K562 (cell line): ENCODE measurements around the gene DNAJC9. TPM values are rescaled to one million over a fixed set of nuclear protein-coding genes. Genes with fewer than 3 reads are reported as not detected.
A peak's percentile ranks its signal among the peaks of the same experiment; 100 is the strongest.

ENCODE experiments used
- CHD1 ChIP-seq: fragments of 200-600 bp; sonication (generic); IDR thresholded peaks from one replicate; pipeline ENCODE4 v1.6.1; 2012; ENCODE audit warnings: mild to moderate bottlenecking, moderate library complexity, low read length, inconsistent platforms
- GATA2 ChIP-seq: sonication (generic); formaldehyde crosslinking; IDR thresholded peaks from 2 replicates; pipeline ENCODE4 v1.4.0; 2020; ENCODE audit warnings: mild to moderate bottlenecking, missing genetic modification reagents
- GTF2F1 ChIP-seq: IDR thresholded peaks from 2 replicates; pipeline ENCODE4 v1.6.1; 2011; ENCODE audit warnings: low read depth, low read length, improper control_type of control experiment
- KDM1A ChIP-seq, 2 experiments: fragments of 450-650 bp; IDR thresholded peaks; 2 replicates each; pipeline ENCODE4 v1.6.1; 2016; ENCODE audit warnings: mild to moderate bottlenecking in 2 of 2
- KHSRP ChIP-seq: fragments of 450-650 bp; IDR thresholded peaks from 2 replicates; pipeline ENCODE4 v1.6.1; 2017
- NFATC3 ChIP-seq: fragments of 450-650 bp; IDR thresholded peaks from 2 replicates; pipeline ENCODE4 v1.6.1; 2017; ENCODE audit warnings: mild to moderate bottlenecking
- SRF ChIP-seq, 2 experiments: fragments of 250-450, 450-650 bp in 1 of 2; sonication (Bioruptor Pico) in 1 of 2; sonication (generic) in 1 of 2; formaldehyde crosslinking; IDR thresholded peaks; 2 replicates each; pipeline versions ENCODE4 v1.5.0 to v1.5.1; 2020 to 2022; ENCODE audit warnings: mild to moderate bottlenecking in 1 of 2, missing genetic modification reagents in 1 of 2
- TGIF2 ChIP-seq: sonication (generic); formaldehyde crosslinking; IDR thresholded peaks from 2 replicates; pipeline ENCODE4 v1.8.1; 2022; ENCODE audit warnings: mild to moderate bottlenecking, missing genetic modification reagents, moderate library complexity
- XRCC3 ChIP-seq: fragments of 450-650 bp; IDR thresholded peaks from 2 replicates; pipeline ENCODE4 v1.6.1; 2017; ENCODE audit warnings: mild to moderate bottlenecking, moderate library complexity
- ZFP1 ChIP-seq: fragments of 450-650 bp; formaldehyde crosslinking; IDR thresholded peaks from 2 replicates; pipeline ENCODE4 v1.4.0; 2020; ENCODE audit warnings: mild to moderate bottlenecking, mixed read lengths
- polyA plus RNA-seq, 8 experiments: library from polyadenylated mRNA; depleted of rRNA in 4 of 8; stranded (reverse) in 5 of 8; unstranded in 3 of 8; fragments of >200 nt; fragmentation: Nextera tagmentation in 2 of 8; fragmentation: Illumina TruSeq in 1 of 8; extraction: Ambion mirVana in 2 of 8; extraction: Trizol in 1 of 8; gene quantifications; 2 replicates each; pipeline versions ENCODE4 v1.2.1 to v1.2.3, GENCODE V29; 2011 to 2014; ENCODE audit warnings: inconsistent platforms in 1 of 8, missing spikeins in 1 of 8
- total RNA-seq, 7 experiments: library from RNA; depleted of rRNA in 6 of 7; stranded (reverse); fragments of >200 nt in 6 of 7; fragmentation: Illumina TruSeq in 2 of 7; extraction: Trizol in 2 of 7; gene quantifications; 2 replicates each; pipeline versions ENCODE4 v1.2.1 to v1.2.3, GENCODE V29; 2011 to 2021; ENCODE audit warnings: low replicate concordance in 1 of 7
- TF ChIP-seq, protein P1 (sequence below): sonication (generic); formaldehyde crosslinking; IDR thresholded peaks from 2 replicates; pipeline ENCODE4 v1.8.0; 2022; ENCODE audit warnings: mild to moderate bottlenecking, missing genetic modification reagents
- TF ChIP-seq, protein P2 (sequence below): fragments of 250-450 bp; sonication (Bioruptor Pico); IDR thresholded peaks from 2 replicates; pipeline ENCODE4 v1.9.0; 2021; ENCODE audit warnings: mild to moderate bottlenecking
- TF ChIP-seq, protein P3 (sequence below): fragments of 200-800 bp; sonication (Bioruptor generic); IDR thresholded peaks from 2 replicates; pipeline ENCODE4 v1.6.1; 2017; ENCODE audit warnings: missing genetic modification characterization, missing compliant biosample characterization
- TF ChIP-seq, protein P4 (sequence below): sonication (generic); formaldehyde crosslinking; IDR thresholded peaks from 2 replicates; pipeline ENCODE4 v1.8.1; 2023; ENCODE audit warnings: mild to moderate bottlenecking, missing genetic modification reagents
- TF ChIP-seq, protein P5 (sequence below), 2 experiments: fragments of 450-650 bp; IDR thresholded peaks; 2 replicates each; pipeline ENCODE4 v1.6.1; 2018; ENCODE audit warnings: mild to moderate bottlenecking in 2 of 2, low read depth in 1 of 2; ENCODE audit not compliant: partially characterized antibody in 2 of 2

DNAJC9 gene
- total and polyA plus RNA-seq, 9 of the 15 experiments (the other 6 are each of a cell fraction or from before 2014, with no cell fraction given): 66.7 to 133 (median 102) TPM

DNA sequence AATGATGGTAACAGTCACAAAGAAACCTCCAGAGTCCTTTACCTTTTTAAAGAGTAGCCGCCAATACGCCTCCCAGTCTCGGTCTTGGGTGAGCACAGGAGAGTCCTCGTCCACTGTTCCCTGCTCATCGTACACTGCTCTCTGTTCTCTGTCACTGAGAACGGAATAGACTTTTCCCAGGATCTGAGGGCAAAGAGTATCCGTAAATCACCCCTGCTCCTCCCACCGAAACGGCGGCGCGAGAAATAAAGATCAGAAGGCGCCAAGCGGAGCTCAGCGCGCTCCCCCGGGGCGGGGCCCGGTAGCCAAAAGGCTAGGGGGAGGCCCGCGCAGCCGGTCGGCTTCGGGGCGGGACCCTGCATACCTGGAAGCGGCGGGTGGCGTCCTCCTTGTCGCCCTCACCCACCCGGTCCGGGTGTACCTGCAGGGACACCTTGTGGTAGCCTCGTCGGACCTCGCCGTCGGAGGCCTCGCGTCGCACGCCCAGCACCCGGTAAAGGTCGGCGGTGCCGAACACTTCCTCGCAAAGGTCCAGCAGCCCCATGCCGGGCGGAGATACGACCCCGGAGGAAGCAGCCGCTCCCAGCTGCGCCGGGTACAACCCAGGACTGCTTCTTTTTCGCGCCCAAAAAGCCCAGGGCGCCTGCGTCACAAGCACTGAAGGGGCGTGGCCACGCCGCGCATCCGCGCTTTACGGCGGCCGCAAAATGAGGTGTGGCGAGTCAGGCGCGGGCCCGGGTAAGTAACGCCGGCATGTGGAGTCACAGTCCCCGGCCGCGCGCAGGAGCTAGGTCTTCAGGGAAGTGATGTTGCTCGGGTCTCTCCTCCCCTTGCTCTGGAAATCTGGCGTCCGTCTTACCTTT is at the start of gene DNAJC9 (continued):
- TF ChIP-seq TGIF2 (no peak), NFATC3 (no peak), XRCC3 (no peak), SRF (CRISPR knock-in tag; IDR thresholded peaks at IDR 0.05) (peak; percentile 47 to 80; a peak in 2 of 4 replicates), ZFP1 (CRISPR knock-in tag) (0 out of 2 replicates have a peak, but pooled peaks have one; percentile 63), KDM1A (IDR thresholded peaks at IDR 0.05) (no peak), GATA2 (no peak), CHD1 (no peak), GTF2F1 (peak; percentile 43; the same call in 1 of the 2 replicates), KHSRP (peak; percentile 8; the same call in 1 of the 2 replicates)
- TF ChIP-seq, protein P1, sequence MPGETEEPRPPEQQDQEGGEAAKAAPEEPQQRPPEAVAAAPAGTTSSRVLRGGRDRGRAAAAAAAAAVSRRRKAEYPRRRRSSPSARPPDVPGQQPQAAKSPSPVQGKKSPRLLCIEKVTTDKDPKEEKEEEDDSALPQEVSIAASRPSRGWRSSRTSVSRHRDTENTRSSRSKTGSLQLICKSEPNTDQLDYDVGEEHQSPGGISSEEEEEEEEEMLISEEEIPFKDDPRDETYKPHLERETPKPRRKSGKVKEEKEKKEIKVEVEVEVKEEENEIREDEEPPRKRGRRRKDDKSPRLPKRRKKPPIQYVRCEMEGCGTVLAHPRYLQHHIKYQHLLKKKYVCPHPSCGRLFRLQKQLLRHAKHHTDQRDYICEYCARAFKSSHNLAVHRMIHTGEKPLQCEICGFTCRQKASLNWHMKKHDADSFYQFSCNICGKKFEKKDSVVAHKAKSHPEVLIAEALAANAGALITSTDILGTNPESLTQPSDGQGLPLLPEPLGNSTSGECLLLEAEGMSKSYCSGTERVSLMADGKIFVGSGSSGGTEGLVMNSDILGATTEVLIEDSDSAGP (CRISPR knock-in tag): no peak
- TF ChIP-seq, protein P2, sequence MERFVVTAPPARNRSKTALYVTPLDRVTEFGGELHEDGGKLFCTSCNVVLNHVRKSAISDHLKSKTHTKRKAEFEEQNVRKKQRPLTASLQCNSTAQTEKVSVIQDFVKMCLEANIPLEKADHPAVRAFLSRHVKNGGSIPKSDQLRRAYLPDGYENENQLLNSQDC (CRISPR knock-in tag): no peak
- TF ChIP-seq, protein P3, sequence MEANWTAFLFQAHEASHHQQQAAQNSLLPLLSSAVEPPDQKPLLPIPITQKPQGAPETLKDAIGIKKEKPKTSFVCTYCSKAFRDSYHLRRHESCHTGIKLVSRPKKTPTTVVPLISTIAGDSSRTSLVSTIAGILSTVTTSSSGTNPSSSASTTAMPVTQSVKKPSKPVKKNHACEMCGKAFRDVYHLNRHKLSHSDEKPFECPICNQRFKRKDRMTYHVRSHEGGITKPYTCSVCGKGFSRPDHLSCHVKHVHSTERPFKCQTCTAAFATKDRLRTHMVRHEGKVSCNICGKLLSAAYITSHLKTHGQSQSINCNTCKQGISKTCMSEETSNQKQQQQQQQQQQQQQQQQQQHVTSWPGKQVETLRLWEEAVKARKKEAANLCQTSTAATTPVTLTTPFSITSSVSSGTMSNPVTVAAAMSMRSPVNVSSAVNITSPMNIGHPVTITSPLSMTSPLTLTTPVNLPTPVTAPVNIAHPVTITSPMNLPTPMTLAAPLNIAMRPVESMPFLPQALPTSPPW (CRISPR knock-in tag): peak; percentile 80
- TF ChIP-seq, protein P4, sequence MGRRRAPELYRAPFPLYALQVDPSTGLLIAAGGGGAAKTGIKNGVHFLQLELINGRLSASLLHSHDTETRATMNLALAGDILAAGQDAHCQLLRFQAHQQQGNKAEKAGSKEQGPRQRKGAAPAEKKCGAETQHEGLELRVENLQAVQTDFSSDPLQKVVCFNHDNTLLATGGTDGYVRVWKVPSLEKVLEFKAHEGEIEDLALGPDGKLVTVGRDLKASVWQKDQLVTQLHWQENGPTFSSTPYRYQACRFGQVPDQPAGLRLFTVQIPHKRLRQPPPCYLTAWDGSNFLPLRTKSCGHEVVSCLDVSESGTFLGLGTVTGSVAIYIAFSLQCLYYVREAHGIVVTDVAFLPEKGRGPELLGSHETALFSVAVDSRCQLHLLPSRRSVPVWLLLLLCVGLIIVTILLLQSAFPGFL (CRISPR knock-in tag): peak; percentile 65; the same call in 1 of the 2 replicates
- TF ChIP-seq, protein P5, sequence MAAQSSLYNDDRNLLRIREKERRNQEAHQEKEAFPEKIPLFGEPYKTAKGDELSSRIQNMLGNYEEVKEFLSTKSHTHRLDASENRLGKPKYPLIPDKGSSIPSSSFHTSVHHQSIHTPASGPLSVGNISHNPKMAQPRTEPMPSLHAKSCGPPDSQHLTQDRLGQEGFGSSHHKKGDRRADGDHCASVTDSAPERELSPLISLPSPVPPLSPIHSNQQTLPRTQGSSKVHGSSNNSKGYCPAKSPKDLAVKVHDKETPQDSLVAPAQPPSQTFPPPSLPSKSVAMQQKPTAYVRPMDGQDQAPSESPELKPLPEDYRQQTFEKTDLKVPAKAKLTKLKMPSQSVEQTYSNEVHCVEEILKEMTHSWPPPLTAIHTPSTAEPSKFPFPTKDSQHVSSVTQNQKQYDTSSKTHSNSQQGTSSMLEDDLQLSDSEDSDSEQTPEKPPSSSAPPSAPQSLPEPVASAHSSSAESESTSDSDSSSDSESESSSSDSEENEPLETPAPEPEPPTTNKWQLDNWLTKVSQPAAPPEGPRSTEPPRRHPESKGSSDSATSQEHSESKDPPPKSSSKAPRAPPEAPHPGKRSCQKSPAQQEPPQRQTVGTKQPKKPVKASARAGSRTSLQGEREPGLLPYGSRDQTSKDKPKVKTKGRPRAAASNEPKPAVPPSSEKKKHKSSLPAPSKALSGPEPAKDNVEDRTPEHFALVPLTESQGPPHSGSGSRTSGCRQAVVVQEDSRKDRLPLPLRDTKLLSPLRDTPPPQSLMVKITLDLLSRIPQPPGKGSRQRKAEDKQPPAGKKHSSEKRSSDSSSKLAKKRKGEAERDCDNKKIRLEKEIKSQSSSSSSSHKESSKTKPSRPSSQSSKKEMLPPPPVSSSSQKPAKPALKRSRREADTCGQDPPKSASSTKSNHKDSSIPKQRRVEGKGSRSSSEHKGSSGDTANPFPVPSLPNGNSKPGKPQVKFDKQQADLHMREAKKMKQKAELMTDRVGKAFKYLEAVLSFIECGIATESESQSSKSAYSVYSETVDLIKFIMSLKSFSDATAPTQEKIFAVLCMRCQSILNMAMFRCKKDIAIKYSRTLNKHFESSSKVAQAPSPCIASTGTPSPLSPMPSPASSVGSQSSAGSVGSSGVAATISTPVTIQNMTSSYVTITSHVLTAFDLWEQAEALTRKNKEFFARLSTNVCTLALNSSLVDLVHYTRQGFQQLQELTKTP (IDR thresholded peaks at IDR 0.05; ENCODE audit: low read depth in 1 of 2, partially characterized antibody in 2 of 2): peak; percentile 54 to 62
